WI38 (cell line): ENCODE results near the gene ERO1B.
"Not testable (repeated sequence)": the region's sequence is repeated elsewhere in the genome, so short reads cannot be mapped to it uniquely, and the experiment has no call there.

Experiments
- H3K4me3 ChIP-seq: 2 replicates; pipeline ENCODE4 v1.5.1; 2011; ENCODE audit warnings: low read depth, mild to moderate bottlenecking, control low read depth, low read length
- CTCF ChIP-seq: IDR thresholded peaks from 2 replicates; pipeline ENCODE4 v1.5.1; 2012; ENCODE audit warnings: low read depth, mild to moderate bottlenecking, control low read depth, low read length

The ERO1B gene

GRCh38 chr1:236281654-236282424, at the start of gene ERO1B:
Gene ERO1B (minus strand): TSS chr1:236281958. CDS start chr1:236281783, 175 bp downstream.
- no peak for TF ChIP-seq CTCF
- peak within 1 kb of the TSS; percentile 79 for H3K4me3 ChIP-seq

GRCh38 chr1:236331412-236331811, 49.7 kb upstream of the ERO1B start:
- not testable (repeated sequence) for H3K4me3 ChIP-seq

- H3K4me3 ChIP-seq: no peak overlapping the region
- TF ChIP-seq CTCF: no peak
These were observed 44.7 kb upstream of the ERO1B start for GRCh38 chr1:236326432-236326831.

GRCh38 chr1:236325567-236325966, 43.8 kb upstream of the ERO1B start:
- TF ChIP-seq CTCF: no peak
- H3K4me3 ChIP-seq: no peak overlapping the region

- no peak overlapping the region for H3K4me3 ChIP-seq
- no peak for TF ChIP-seq CTCF
These were observed 42.2 kb upstream of the ERO1B start for GRCh38 chr1:236323819-236324411.

GRCh38 chr1:236322566-236323409, 41.0 kb upstream of the ERO1B start:
- no peak for TF ChIP-seq CTCF
- no peak overlapping the region for H3K4me3 ChIP-seq

- TF ChIP-seq CTCF: no peak
- H3K4me3 ChIP-seq: no peak overlapping the region
These were observed 39.3 kb upstream of the ERO1B start for GRCh38 chr1:236321101-236321500.
